SK-N-SH (cell line): ENCODE data around the gene LHPP. TPM values are rescaled to one million over a fixed set of nuclear protein-coding genes. Genes with fewer than 3 reads are reported as not detected.

ENCODE experiments used
- CTCF ChIA-PET: fragments of 300-600, 350-600 bp; formaldehyde crosslinking; extraction: SDS; loops from one replicate; lab custom pipeline; 2021; lab: Yijun Ruan, JAX
- POLR2A ChIA-PET: fragments of 350-600 bp; sonication (Branson Sonifier 250); formaldehyde crosslinking; extraction: SDS; loops from one replicate; lab custom pipeline; 2020; ENCODE audit warnings: antibody characterized with exemption, inconsistent platforms; lab: Yijun Ruan, JAX
- DNase-seq: peaks from one replicate; pipeline ENCODE4 v3.0.0; 2012
- H2AFZ ChIP-seq: fragments of 200-600 bp; sonication (generic); 2 replicates; pipeline ENCODE4 v1.8.1; 2016; ENCODE audit warnings: antibody characterized with exemption, mild to moderate bottlenecking, low read depth
- H3F3A ChIP-seq: fragments of 200-600 bp; sonication (generic); replicated peaks from 2 replicates; pipeline ENCODE3; 2016; ENCODE audit warnings: antibody characterized with exemption, mild to moderate bottlenecking; ENCODE audit not compliant: insufficient read depth
- H3K27ac ChIP-seq, 2 experiments: fragments of 200-500 bp in 1 of 2; fragments of 200-600 bp in 1 of 2; sonication (Bioruptor generic) in 1 of 2; sonication (generic), shearing (Covaris generic) in 1 of 2; 2 replicates each; pipeline versions ENCODE4 v1.5.1 to v1.6.1; 2014 to 2016; ENCODE audit warnings: low read depth in 2 of 2, inconsistent platforms in 1 of 2, low read length in 1 of 2, mild to moderate bottlenecking in 1 of 2, mixed read lengths in 1 of 2
- H3K27me3 ChIP-seq: fragments of 200-600 bp; sonication (generic), shearing (Covaris generic); 2 replicates; pipeline ENCODE4 v1.6.1; 2016; ENCODE audit warnings: mixed run types; ENCODE audit not compliant: insufficient read depth
- H3K36me3 ChIP-seq, 2 experiments: fragments of 200-500 bp in 1 of 2; fragments of 200-600 bp in 1 of 2; sonication (Bioruptor generic) in 1 of 2; sonication (generic) in 1 of 2; replicated peaks in 1 of 2; 2 replicates each; pipeline versions ENCODE3 to v1.5.1; 2014 to 2016; ENCODE audit warnings: low read length in 1 of 2, mild to moderate bottlenecking in 1 of 2; ENCODE audit not compliant: insufficient read depth in 2 of 2, control insufficient read depth in 1 of 2
- H3K4me1 ChIP-seq, 2 experiments: fragments of 200-500 bp in 1 of 2; fragments of 200-600 bp in 1 of 2; sonication (Bioruptor generic) in 1 of 2; sonication (generic), shearing (Covaris generic) in 1 of 2; 2 replicates each; pipeline versions ENCODE4 v1.5.1 to v1.6.1; 2014 to 2016; ENCODE audit warnings: low read depth in 1 of 2, low read length in 1 of 2, mixed run types in 1 of 2; ENCODE audit not compliant: insufficient read depth in 2 of 2, control insufficient read depth in 1 of 2
- H3K4me2 ChIP-seq: fragments of 200-600 bp; sonication (generic), shearing (Covaris generic); 2 replicates; pipeline ENCODE4 v1.6.1; 2017; ENCODE audit warnings: mixed run types
- H3K4me3 ChIP-seq, 2 experiments: fragments of 200-500 bp in 1 of 2; fragments of 200-600 bp in 1 of 2; sonication (Bioruptor generic) in 1 of 2; sonication (generic), shearing (Covaris generic) in 1 of 2; 2 replicates each; pipeline versions ENCODE4 v1.5.1 to v1.8.1; 2014 to 2016; ENCODE audit warnings: low read depth in 2 of 2, inconsistent platforms in 1 of 2, low read length in 1 of 2, mild to moderate bottlenecking in 1 of 2, mixed read lengths in 1 of 2, moderate library complexity in 1 of 2
- H3K79me2 ChIP-seq: fragments of 200-600 bp; sonication (generic); 2 replicates; pipeline ENCODE4 v1.8.1; 2017; ENCODE audit warnings: mild to moderate bottlenecking; ENCODE audit not compliant: insufficient read depth
- H3K9ac ChIP-seq: fragments of 200-600 bp; sonication (generic); 2 replicates; pipeline ENCODE4 v1.6.1; 2017; ENCODE audit warnings: mixed run types
- H3K9me2 ChIP-seq: fragments of 200-600 bp; sonication (generic); 2 replicates; pipeline ENCODE4 v1.6.1; 2017; ENCODE audit warnings: mixed run types
- H3K9me3 ChIP-seq: fragments of 200-600 bp; sonication (generic); 2 replicates; pipeline ENCODE4 v1.6.1; 2017; ENCODE audit warnings: mixed run types, mild to moderate bottlenecking, moderate library complexity
- H4K20me1 ChIP-seq: fragments of 200-600 bp; sonication (generic); 2 replicates; pipeline ENCODE4 v1.6.1; 2017; ENCODE audit warnings: mild to moderate bottlenecking, mixed run types; ENCODE audit not compliant: insufficient read depth
- CTCF ChIP-seq: fragments of 200-600 bp; sonication (generic); IDR thresholded peaks from 2 replicates; pipeline ENCODE4 v1.6.1; 2017; ENCODE audit warnings: antibody characterized with exemption, mild to moderate bottlenecking, moderate library complexity
- ELF1 ChIP-seq: IDR thresholded peaks from 2 replicates; pipeline ENCODE4 v1.4.0; 2012
- FOSL2 ChIP-seq: IDR thresholded peaks from 2 replicates; pipeline ENCODE4 v1.4.0; 2012; ENCODE audit warnings: low read depth, mild to moderate bottlenecking, moderate library complexity, borderline replicate concordance
- RCOR1 ChIP-seq: fragments of 150-350 bp; IDR thresholded peaks from 2 replicates; pipeline ENCODE4 v1.6.1; 2017; ENCODE audit warnings: antibody characterized with exemption, low read length
- REST ChIP-seq: IDR thresholded peaks from 2 replicates; pipeline ENCODE4 v1.6.1; 2012; ENCODE audit warnings: mild to moderate bottlenecking, low read depth, low read length, moderate library complexity
- RXRA ChIP-seq: IDR thresholded peaks from 2 replicates; pipeline ENCODE4 v1.4.0; 2012; ENCODE audit warnings: low read depth, mild to moderate bottlenecking, borderline replicate concordance
- SIN3A ChIP-seq: IDR thresholded peaks from 2 replicates; pipeline ENCODE4 v1.6.1; 2012; ENCODE audit warnings: low read depth, mild to moderate bottlenecking, low read length, moderate library complexity, borderline replicate concordance
- WGBS: methylation state at CpG from one replicate; pipeline ENCODE4 v1.1.6; 2017; ENCODE audit warnings: low lambda C conversion rate; 5-methylcytosine and 5-hydroxymethylcytosine counted together
- polyA plus RNA-seq, 3 experiments: library from polyadenylated mRNA; depleted of rRNA; stranded (reverse); fragments of >200 nt; gene quantifications; 2 replicates each; pipeline ENCODE4 v1.2.3, GENCODE V29; 2012
- TF ChIP-seq, protein P1 (sequence below): IDR thresholded peaks from 2 replicates; pipeline ENCODE4 v1.4.0; 2012; ENCODE audit warnings: low read depth

LHPP gene
- polyA plus RNA-seq, 1 of the 3 experiments (the other 2 are of a cell fraction) = 29.8 TPM

- no peaks in the 10 kb centered on the region for H3K9me2 ChIP-seq
- CTCF ChIA-PET = interaction anchor here (0.6 kb wide), 1 partner anchor 430 kb away, joined by 3 read pairs; no protein-coding TSS in a partner anchor
- POLR2A ChIA-PET = no interaction called here
These were observed 37.8 kb upstream of the LHPP start for GRCh38 chr10:124423813-124424212.

More at GRCh38 chr10:124423813-124424212, 37.8 kb upstream of the LHPP start:
- Histone ChIP-seq H3K36me3 (no peaks in the 10 kb centered on the region), H3F3A (no peaks in the 10 kb centered on the region), H3K4me1 (peaks cover 0 to 4% of the 10 kb centered on the region in 2 experiments; a peak in 1 of 4 replicates), H3K27me3 (peaks cover 23% of the 10 kb centered on the region; the same call in 1 of the 2 replicates), H3K4me3 (no peak overlapping the region), H3K4me2 (no peak overlapping the region), H2AFZ (no peak overlapping the region), H3K79me2 (no peaks in the 10 kb centered on the region), H3K9ac (no peak overlapping the region), H4K20me1 (no peaks in the 10 kb centered on the region), H3K9me3 (no peaks in the 10 kb centered on the region), H3K27ac (no peak overlapping the region)
- no peak for DNase-seq
- TF ChIP-seq CTCF (no peak), ELF1 (no peak), RXRA (no peak), FOSL2 (no peak), REST (no peak), SIN3A (no peak), RCOR1 (no peak)
- TF ChIP-seq, protein P1, sequence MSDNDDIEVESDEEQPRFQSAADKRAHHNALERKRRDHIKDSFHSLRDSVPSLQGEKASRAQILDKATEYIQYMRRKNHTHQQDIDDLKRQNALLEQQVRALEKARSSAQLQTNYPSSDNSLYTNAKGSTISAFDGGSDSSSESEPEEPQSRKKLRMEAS = no peak
- 66% methylated on average over 5 of the region's 5 CpGs for WGBS
